HG03060 (cell line): ENCODE data around the gene SAMM50.

ENCODE experiments used
- ATAC-seq: cut with Tn5 transposase; IDR thresholded peaks from one replicate; pipeline ENCODE4 v1.9.1; 2021; ENCODE audit warnings: low read depth, moderate number of reproducible peaks; ENCODE audit not compliant: unreplicated experiment

Gene SAMM50

DNA sequence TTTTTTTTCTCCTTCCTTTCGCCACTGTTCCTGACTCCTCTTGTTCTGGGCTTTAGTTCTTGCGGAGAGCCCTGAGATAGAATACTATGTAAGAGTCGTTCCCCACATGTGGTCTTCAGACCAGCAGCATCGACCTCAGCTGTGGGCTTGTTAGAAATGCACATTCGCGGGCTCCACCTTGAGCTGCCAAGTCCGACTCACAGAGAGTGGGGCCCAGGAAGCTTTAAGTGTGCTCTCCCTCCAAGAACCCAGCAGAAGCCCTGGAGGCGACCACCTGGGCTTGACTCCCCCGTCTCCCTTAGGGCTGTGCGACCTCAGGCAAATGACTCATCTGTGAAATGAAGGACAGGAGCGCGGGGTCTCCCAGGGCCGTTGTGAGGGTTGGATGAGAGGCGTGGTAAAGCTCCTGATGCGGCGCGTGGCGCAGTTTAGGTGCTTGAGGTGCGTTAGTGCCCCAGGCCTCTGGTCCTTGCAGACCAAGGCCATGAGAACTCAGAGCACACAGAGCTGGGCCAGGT lies 18.8 kb downstream of the SAMM50 start:
- ATAC-seq: no peak

DNA sequence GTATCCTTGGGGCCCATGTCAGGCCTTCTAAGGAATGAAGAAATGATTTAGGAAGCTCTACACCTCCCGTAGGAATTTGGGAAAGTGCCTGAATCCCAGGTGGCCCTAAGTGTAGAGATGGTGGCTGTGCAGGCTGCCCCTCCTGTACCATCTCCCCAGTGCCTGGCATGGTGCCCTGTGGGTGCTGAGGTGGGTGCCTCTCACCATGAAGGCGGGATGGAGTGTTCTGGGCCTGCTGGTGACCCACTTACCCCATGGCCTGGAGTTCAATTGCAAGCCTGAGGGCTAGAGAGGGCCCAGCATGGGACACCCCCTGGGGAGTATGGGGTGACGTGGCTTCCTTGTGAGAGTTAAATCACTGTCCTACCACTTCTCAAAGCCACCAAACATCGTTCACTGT lies 19.8 kb downstream of the SAMM50 start:
- no peak for ATAC-seq

DNA sequence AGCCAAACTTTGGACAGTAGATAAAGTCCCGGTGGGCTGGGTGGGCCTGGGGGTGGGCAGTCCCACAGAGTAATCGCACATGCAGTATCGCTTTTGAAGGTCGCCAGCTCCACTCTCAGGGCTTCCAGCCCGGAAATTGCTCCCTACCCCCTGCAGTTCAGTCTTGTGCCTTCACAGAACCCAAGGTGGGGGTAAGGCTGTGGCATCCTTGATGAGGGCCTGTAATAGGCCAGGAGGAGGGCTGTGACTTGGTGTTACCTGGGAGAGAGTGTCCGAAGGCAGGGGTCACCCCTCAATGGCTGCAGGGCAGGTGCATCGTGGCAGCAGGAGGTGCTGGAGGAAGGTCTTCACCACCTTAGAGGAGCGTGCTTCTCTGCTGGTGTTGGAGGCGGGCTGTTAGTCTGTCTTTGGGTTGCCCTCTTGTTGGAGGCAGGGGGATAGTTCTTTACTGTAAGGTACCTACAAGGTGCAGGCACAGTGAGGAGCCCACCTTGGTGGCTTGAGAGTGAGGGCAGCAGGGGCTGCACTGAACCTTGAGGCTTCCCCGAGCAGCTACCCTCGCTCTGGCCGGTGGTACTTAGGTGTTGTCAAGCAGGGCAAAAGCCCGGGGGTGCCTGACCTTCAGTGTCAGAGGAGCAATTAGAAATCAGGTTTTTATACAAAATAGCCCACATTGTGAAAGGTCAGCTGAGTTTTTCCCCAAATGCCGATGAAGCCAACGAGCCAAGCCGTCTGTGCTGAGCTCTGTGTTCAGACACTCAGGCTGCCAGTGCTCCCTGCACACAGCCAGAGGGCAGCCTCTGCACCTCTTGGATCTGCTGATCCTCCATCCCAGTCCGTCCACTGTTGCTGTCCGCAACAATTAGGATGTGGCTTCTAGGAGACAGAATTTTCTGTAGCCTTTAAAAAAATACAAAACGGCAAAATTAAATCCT lies 21.9 kb downstream of the SAMM50 start:
- no peak for ATAC-seq

DNA sequence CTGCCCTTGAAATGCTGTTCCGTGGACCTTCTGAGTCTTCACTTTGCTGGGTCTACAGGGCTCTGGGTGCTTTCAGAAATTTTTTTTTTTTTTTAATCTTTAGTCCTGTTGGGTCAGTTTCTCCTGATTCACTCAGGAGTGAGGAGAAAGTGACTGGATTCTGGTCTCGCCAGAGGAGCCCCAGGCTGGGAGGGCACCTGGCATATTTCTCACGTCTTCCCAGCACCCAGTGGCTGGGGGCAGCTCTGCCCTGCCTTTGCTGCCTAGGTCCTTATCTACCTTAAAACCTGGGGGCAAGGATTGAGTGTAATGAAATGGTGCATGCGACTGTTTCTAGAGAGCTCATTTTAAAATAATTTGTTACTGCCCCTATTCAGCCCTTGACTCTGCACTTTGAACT lies 23.3 kb downstream of the SAMM50 start:
- no peak for ATAC-seq

GRCh38 chr22:43980579-43980978 lies 25.3 kb downstream of the SAMM50 start:
- ATAC-seq: no peak

- ATAC-seq: no peak
Measured at GRCh38 chr22:43980996-43981395, 25.8 kb downstream of the SAMM50 start.

DNA sequence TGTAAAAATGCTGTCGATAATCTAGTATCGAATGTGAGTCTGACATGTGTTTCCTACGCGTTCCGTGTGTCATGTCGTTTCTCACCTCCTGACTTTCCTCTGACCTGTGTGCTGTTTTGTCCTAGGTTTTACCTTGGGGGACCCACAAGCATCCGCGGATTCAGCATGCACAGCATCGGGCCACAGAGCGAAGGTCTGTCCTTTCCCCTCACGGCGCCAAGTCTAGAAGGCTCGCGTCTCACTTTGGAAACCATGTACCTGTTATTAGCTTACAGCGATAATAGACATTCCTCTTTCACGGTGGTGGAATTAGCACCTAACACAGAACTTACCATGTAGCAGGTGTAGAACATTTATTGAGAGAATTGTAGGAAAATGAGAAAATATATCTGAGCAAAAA lies 28.6 kb downstream of the SAMM50 start:
- ATAC-seq: no peak

DNA sequence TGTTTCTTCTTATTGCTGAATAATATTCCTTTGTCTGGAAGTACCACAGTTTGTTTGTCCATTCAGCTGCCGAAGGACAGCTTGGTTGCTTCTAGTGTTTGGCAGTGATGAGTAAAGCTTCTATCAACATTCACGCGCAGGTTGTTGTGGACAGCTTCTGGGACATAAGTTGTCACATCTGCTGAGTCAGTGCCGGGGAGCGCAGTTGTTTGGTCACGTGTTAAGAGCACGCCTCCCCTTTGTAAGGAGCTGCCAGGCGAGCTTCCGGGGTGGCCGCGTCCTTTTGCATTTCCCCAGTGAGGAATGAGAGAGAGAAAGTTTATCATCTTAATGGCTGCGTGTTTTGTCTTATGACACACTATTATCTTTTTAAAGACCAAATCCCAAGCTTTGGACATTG lies 30.3 kb downstream of the SAMM50 start:
- no peak for ATAC-seq

DNA sequence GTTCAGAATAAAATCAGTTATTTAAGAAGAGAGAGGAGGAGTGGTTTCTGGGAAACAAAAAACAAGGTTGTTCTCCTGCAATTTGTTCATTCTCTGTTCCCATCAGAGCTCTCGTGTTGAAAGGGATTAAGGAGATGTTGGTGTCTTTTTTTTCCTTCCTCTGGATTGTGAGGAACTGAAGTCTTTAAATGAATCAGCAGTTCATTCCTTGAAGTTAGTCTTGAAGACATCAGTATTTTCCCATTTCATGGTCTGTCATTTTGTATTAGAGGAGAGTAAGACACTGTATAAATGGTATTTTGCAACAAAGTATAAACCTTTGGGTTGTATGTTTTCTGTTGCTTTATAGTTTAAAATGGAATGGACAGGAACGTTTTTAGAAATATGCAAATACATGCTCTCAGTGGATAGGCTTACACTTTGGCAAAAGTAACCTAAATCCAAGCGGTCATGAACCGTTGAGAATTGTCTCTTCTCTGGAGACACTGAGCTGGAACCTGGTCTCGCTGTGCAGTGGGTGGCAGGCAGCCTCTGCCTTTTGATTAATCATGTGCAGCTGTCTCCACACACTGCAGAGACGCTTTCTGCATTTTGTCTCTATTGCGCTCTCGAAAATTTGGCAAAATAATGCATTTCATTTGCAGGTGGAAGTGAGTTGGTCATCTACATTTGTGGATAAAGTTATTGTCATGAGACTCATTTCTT lies 33.0 kb downstream of the SAMM50 start:
- ATAC-seq: no peak

- no peak for ATAC-seq
Measured at GRCh38 chr22:43988960-43989359, 33.7 kb downstream of the SAMM50 start.

DNA sequence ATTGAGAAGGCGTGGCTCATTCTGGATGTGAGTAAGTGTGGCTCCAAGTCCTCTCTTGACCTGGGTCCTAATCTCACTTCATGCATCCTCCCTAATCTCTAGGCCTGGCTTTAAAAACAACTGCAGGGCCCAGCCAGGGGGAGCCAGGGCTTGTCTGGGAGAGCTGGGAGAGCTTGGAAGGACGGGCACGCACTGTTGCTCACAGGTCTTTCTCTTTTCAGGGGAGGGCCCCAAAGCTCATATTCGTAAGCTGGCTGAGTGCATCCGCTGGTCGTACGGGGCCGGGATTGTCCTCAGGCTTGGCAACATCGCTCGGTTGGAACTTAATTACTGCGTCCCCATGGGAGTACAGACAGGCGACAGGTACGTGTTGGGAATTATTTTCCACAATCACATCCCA lies 34.8 kb downstream of the SAMM50 start:
- no peak for ATAC-seq

DNA sequence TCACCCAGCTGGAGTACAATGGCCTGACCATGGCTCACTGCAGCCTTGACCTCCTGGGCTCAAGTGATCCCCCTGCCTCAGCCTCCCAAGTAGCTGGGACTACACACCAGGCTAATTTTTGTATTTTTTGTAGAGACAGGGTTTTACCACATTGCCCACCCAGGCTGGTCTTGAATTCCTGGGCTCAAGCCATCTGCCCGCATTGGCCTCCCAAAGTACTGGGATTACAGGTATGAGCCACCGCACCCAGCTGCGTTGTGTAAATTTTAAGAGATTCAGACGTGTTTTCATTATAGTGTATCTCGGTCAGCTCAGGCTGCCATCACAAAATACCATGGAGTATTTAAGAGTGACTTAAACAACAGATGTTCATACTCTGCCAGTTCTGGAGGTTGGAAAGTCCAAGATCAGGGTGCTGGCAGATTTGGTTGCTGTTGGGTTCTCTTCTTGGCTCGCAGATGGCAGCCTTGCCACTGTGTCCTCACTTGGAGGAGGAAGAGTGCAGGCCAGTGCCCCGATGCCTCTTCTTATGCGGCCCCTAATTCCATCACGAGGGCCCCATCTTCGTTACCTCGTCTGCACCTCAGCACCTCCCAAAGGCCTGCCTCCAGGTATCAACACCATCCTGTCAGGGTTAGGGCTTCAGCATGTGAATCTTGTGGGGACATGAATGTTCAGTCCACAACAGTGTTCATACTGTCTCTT lies 36.2 kb downstream of the SAMM50 start:
- ATAC-seq: no peak

GRCh38 chr22:43992331-43992821 lies 37.1 kb downstream of the SAMM50 start:
- ATAC-seq: no peak

- no peak for ATAC-seq
Measured at GRCh38 chr22:43993072-43993760, 38.0 kb downstream of the SAMM50 start.

DNA sequence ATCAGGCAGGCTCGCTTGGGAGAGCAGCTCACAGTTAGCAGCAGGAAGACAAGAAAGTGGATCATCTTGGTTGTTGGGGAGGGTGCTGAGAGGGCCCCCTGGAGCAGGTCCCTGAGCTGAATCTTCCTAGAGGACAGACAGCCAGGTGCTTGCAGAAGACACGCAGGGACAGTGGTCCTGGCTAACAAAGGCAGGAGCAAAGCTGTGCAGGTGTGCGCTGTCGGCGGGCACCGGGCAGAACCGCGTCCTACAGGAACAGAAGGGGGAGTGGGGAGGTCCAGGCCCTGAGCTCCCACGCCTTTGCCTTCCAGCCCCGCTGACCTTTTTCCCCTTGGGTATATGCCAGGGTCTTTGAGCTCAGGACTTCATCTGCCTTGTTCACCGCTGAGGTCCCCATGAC lies 38.8 kb downstream of the SAMM50 start:
- no peak for ATAC-seq

- no peak for ATAC-seq
Measured at GRCh38 chr22:43994416-43994815, 39.2 kb downstream of the SAMM50 start.

- no peak for ATAC-seq
Measured at GRCh38 chr22:43995057-43995685, 39.9 kb downstream of the SAMM50 start.

DNA sequence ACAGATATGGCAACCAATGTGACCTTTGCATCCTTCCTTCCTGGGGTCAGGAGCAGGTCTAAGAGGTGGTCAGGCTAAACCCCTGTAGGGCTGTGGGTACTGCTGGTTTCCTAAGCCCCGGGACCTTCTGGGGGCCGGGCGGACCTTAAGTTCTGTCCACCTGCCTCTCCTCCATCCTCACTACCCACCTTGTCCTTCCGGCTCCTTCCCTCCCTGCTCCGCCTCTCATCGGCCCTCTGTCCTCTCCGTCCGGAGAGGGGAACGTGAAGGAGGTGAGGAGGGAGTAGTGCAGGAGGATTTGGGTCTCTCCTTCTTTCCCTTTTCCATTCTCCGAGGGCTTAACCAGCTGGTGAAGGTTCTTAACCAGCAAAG lies 40.5 kb downstream of the SAMM50 start:
- no peak for ATAC-seq

DNA sequence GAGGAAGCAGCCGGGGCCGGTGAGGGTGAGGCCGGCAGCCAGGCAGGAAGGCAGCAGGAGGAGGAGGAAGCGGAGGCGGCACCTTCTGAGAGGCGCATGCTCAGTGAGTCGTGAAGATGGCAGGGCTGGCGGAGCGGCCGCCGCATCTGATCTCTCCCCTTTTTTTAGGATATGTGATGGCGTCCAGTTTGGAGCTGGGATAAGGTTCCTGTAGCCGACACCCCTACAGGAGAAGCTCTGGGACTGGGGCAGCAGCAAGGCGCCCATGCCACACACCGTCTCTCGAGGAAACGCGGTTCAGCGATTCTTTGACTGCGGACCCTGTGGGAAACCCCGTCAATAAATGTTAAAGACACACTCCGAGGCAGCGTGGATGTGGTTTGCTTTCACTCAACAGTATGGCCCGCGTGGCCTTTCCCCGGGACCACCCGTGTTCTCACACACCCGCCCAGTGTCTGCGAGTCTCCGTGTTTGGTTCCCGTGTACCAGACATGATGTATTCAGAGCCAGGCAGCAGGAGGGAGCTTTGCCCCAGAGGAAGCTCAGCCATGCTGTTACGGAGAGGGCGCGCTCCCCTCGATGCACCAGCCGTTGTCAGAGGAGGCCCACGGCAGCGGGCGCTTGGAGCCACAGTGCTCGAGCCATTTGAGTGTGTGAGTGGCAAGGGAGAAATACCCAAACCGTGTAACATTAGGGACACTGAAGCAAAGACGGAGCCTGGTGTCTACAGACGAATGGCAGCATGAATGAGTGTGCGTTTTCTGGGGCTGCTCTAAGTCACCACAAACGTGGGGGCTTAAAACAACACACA lies 41.1 kb downstream of the SAMM50 start:
- ATAC-seq: no peak
